ENCODE measurements around the gene ARF3. TPM values are rescaled to one million over a fixed set of nuclear protein-coding genes. Genes with fewer than 3 reads are reported as not detected.

ARF3 gene
- total and polyA plus RNA-seq, 2 donors (not counting 1 experiment from before 2014, with no cell fraction given): 31.7 to 77.5 TPM

DNA sequence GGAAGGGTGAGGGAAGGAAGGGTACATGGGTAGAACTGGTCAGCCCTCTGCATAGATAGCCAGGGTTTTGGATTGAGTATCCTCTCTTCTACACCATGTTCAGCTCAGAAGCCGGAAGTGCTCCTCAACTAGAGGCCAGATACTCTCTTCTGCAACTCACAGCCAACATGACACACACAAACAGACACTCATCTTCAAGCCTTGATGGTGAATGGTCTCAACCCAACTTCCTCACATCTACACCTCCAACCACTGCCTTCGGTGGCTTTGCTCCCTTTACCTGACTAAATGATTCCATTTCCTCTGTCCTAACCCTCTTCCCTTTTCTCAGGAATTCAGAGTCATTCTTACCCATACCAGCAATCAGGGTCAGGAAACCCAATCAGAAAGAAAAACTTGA is 24.4 kb downstream of the ARF3 start:
- no peaks in the 10 kb centered on the region for H3K9me3 ChIP-seq (ENCODE audit: control extremely low read depth in 1 of 3, control insufficient read depth in 2 of 3, insufficient read depth in 1 of 3, low read length in 2 of 3)
- no peaks in the 10 kb centered on the region for H3K27me3 ChIP-seq (replicated peaks in 1 of 4; ENCODE audit: control extremely low read depth in 1 of 4, control insufficient read depth in 3 of 4, insufficient read depth in 4 of 4, low read length in 3 of 4)
- H3K79me2 ChIP-seq (ENCODE audit: control insufficient read depth, insufficient read depth, low read length): peaks cover 15% of the 10 kb centered on the region
- peaks cover 7% of the 10 kb centered on the region for H4K20me1 ChIP-seq (ENCODE audit: control insufficient read depth, insufficient read depth, low read length, poor library complexity, severe bottlenecking)
- peaks cover 7% of the 10 kb centered on the region for H3K4me1 Mint-ChIP-seq
- H3K9me3 Mint-ChIP-seq (ENCODE audit: insufficient read depth): no peaks in the 10 kb centered on the region
- H3K4me1 ChIP-seq (ENCODE audit: control insufficient read depth in 2 of 2, insufficient read depth in 2 of 2, low read length in 2 of 2): peaks cover 0 to 5% of the 10 kb centered on the region in 2 donors
- DNase-seq: no peak
- intact Hi-C loops (cut with micrococcal nuclease): no loop called here
- H3K27ac Mint-ChIP-seq: no peak overlapping the region
- H2AFZ ChIP-seq (ENCODE audit: insufficient read depth, low read depth, low read length, poor library complexity, severe bottlenecking): no peak overlapping the region
- H3K36me3 ChIP-seq (replicated peaks in 1 of 2; ENCODE audit: control extremely low read depth in 1 of 2, control insufficient read depth in 1 of 2, extremely low read depth in 1 of 2, insufficient read depth in 2 of 2, low read length in 1 of 2): peaks cover 5 to 38% of the 10 kb centered on the region in 2 experiments
- ATAC-seq (ENCODE audit: low read depth): no peak
- no peak overlapping the region for H3K4me2 ChIP-seq (replicated peaks; ENCODE audit: low read depth, low read length, poor library complexity, severe bottlenecking)
- ChIA-PET CTCF (interaction anchor here (1.1 to 8.5 kb wide), 4 partner anchors 46 to 80 kb away, joined by 3 to 75 read pairs (median 13); partner anchors contain the start of genes DDX23 and WNT1), POLR2A (no interaction called here)
- H3K27me3 Mint-ChIP-seq: no peaks in the 10 kb centered on the region
- no peak overlapping the region for H3K4me3 ChIP-seq (ENCODE audit: control extremely low read depth in 1 of 5, extremely low read depth in 1 of 5, insufficient read depth in 1 of 5, low read depth in 2 of 5, low read length in 4 of 5)
- no peak overlapping the region for H3K9ac ChIP-seq (ENCODE audit: low read length)
- no peak overlapping the region for H3K27ac ChIP-seq (ENCODE audit: low read length in 2 of 2)
- WGBS (ENCODE audit: insufficient coverage): 54% methylated on average over 2 of the region's 2 CpGs
- no peak overlapping the region for H3K4me3 Mint-ChIP-seq
- TF ChIP-seq, protein P1, sequence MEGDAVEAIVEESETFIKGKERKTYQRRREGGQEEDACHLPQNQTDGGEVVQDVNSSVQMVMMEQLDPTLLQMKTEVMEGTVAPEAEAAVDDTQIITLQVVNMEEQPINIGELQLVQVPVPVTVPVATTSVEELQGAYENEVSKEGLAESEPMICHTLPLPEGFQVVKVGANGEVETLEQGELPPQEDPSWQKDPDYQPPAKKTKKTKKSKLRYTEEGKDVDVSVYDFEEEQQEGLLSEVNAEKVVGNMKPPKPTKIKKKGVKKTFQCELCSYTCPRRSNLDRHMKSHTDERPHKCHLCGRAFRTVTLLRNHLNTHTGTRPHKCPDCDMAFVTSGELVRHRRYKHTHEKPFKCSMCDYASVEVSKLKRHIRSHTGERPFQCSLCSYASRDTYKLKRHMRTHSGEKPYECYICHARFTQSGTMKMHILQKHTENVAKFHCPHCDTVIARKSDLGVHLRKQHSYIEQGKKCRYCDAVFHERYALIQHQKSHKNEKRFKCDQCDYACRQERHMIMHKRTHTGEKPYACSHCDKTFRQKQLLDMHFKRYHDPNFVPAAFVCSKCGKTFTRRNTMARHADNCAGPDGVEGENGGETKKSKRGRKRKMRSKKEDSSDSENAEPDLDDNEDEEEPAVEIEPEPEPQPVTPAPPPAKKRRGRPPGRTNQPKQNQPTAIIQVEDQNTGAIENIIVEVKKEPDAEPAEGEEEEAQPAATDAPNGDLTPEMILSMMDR (IDR thresholded peaks at IDR 0.05): no peak
- no peak for TF ChIP-seq EZH2 (IDR thresholded peaks at IDR 0.05; ENCODE audit: borderline replicate concordance, insufficient read depth, low read depth, low read length, poor library complexity, severe bottlenecking)

DNA sequence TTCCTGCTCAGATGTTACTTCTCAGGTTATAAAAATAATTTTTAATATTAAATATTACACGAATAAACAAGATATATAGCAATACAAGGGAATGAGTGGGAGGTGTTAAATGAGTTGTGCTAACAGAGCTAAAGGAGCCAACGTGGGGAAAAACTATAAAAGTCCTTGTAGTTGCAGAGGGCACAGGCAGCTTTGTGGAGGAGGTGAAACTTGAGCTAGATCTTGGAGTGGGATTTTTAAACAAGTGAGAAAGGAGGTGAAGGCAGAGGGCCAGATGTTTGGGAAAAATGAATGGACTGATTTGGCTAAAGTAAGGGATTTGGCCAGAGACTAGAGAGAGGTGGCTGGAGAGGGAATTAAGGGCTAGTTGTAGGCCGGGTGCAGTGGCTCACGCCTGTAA is 26.8 kb downstream of the ARF3 start:
- Mint-ChIP-seq H3K27me3 (no peaks in the 10 kb centered on the region), H3K27ac (no peak overlapping the region), H3K4me1 (peaks cover 6% of the 10 kb centered on the region), H3K4me3 (no peak overlapping the region), H3K9me3 (ENCODE audit: insufficient read depth) (no peaks in the 10 kb centered on the region)
- H4K20me1 ChIP-seq (ENCODE audit: control insufficient read depth, insufficient read depth, low read length, poor library complexity, severe bottlenecking): no peaks in the 10 kb centered on the region
- WGBS (ENCODE audit: insufficient coverage): 100% methylated on average over 3 of the region's 4 CpGs
- H3K4me3 ChIP-seq (ENCODE audit: control extremely low read depth in 1 of 5, extremely low read depth in 1 of 5, insufficient read depth in 1 of 5, low read depth in 2 of 5, low read length in 4 of 5): no peak overlapping the region
- DNase-seq (no peak), ATAC-seq (ENCODE audit: low read depth) (no peak)
- POLR2A ChIA-PET: no interaction called here
- peaks cover 5% of the 10 kb centered on the region for H3K79me2 ChIP-seq (ENCODE audit: control insufficient read depth, insufficient read depth, low read length)
- CTCF ChIA-PET: interaction anchor here (0.6 to 3.5 kb wide), 8 partner anchors 8 to 133 kb away, joined by 3 to 14 read pairs (median 4); partner anchors contain the start of gene DDX23
- no peaks in the 10 kb centered on the region for H3K9me3 ChIP-seq (ENCODE audit: control extremely low read depth in 1 of 3, control insufficient read depth in 2 of 3, insufficient read depth in 1 of 3, low read length in 2 of 3)
- peaks cover 5 to 19% of the 10 kb centered on the region in 2 experiments for H3K36me3 ChIP-seq (replicated peaks in 1 of 2; ENCODE audit: control extremely low read depth in 1 of 2, control insufficient read depth in 1 of 2, extremely low read depth in 1 of 2, insufficient read depth in 2 of 2, low read length in 1 of 2)
- H3K27ac ChIP-seq (ENCODE audit: low read length in 2 of 2): no peak overlapping the region
- H3K4me1 ChIP-seq (ENCODE audit: control insufficient read depth in 2 of 2, insufficient read depth in 2 of 2, low read length in 2 of 2): peaks cover 4 to 5% of the 10 kb centered on the region in 2 donors
- TF ChIP-seq, protein P1 (IDR thresholded peaks at IDR 0.05): no peak
- TF ChIP-seq EZH2 (IDR thresholded peaks at IDR 0.05; ENCODE audit: borderline replicate concordance, insufficient read depth, low read depth, low read length, poor library complexity, severe bottlenecking): no peak
- H2AFZ ChIP-seq (ENCODE audit: insufficient read depth, low read depth, low read length, poor library complexity, severe bottlenecking): no peak overlapping the region
- H3K27me3 ChIP-seq (replicated peaks in 1 of 4; ENCODE audit: control extremely low read depth in 1 of 4, control insufficient read depth in 3 of 4, insufficient read depth in 4 of 4, low read length in 3 of 4): no peaks in the 10 kb centered on the region
- H3K9ac ChIP-seq (ENCODE audit: low read length): no peak overlapping the region
- intact Hi-C loops (cut with micrococcal nuclease): no loop called here
- H3K4me2 ChIP-seq (replicated peaks; ENCODE audit: low read depth, low read length, poor library complexity, severe bottlenecking): no peak overlapping the region
